SU-DHL-6 (cell line): ENCODE results near the gene GIMAP8.

ENCODE experiments used
- H2AFZ ChIP-seq: fragments of 200-600 bp; sonication (generic); 2 replicates; pipeline ENCODE4 v1.6.1; 2014; ENCODE audit warnings: low read depth, mild to moderate bottlenecking, moderate library complexity, mixed read lengths, antibody characterized with exemption, low read length; ENCODE audit not compliant: severe bottlenecking
- H3F3A ChIP-seq: fragments of 200-600 bp; shearing (Covaris generic); 2 replicates; pipeline ENCODE4 v1.6.0; 2016; ENCODE audit warnings: antibody characterized with exemption, mild to moderate bottlenecking; ENCODE audit not compliant: insufficient read depth
- H3K27ac ChIP-seq: fragments of 200-600 bp; sonication (generic); 2 replicates; pipeline ENCODE4 v1.5.1; 2016; ENCODE audit warnings: low read depth, mild to moderate bottlenecking, low read length, moderate library complexity, mixed read lengths
- H3K27me3 ChIP-seq: fragments of 200-600 bp; sonication (generic), shearing (Covaris generic); 2 replicates; pipeline ENCODE4 v1.6.0; 2014; ENCODE audit warnings: mild to moderate bottlenecking, low read length
- H3K36me3 ChIP-seq: fragments of 200-600 bp; sonication (generic); 2 replicates; pipeline ENCODE4 v1.6.1; 2014; ENCODE audit warnings: mild to moderate bottlenecking, low read length, mixed read lengths
- H3K4me2 ChIP-seq: fragments of 300-600, 200-600 bp; shearing (Covaris generic), sonication (generic); 2 replicates; pipeline ENCODE4 v1.6.0; 2014; ENCODE audit warnings: low read length, low read depth, mild to moderate bottlenecking; ENCODE audit not compliant: poor library complexity, severe bottlenecking
- H3K4me3 ChIP-seq: fragments of 200-600 bp; sonication (generic); 2 replicates; pipeline ENCODE4 v1.5.1; 2014; ENCODE audit warnings: antibody characterized with exemption, low read length, mild to moderate bottlenecking, mixed read lengths; ENCODE audit not compliant: insufficient read depth, poor library complexity, severe bottlenecking
- H3K79me2 ChIP-seq: fragments of 200-600 bp; sonication (generic); 2 replicates; pipeline ENCODE4 v1.6.1; 2014; ENCODE audit warnings: mild to moderate bottlenecking, low read length, moderate library complexity; ENCODE audit not compliant: insufficient read depth
- H3K9ac ChIP-seq: fragments of 200-600 bp; sonication (generic); 2 replicates; pipeline ENCODE4 v1.7.0; 2014; ENCODE audit warnings: mild to moderate bottlenecking, low read length
- H3K9me2 ChIP-seq: fragments of 200-600 bp; sonication (generic); replicated peaks from 2 replicates; pipeline ENCODE4 v1.6.1; 2014; ENCODE audit warnings: low read length; ENCODE audit not compliant: insufficient read depth
- H3K9me3 ChIP-seq: fragments of 200-600 bp; sonication (generic); 2 replicates; pipeline ENCODE4 v1.6.1; 2014; ENCODE audit warnings: low read length, mixed read lengths; ENCODE audit not compliant: insufficient read depth
- H4K20me1 ChIP-seq: fragments of 200-600 bp; sonication (generic); 2 replicates; pipeline ENCODE4 v1.6.1; 2014; ENCODE audit warnings: low read depth, mild to moderate bottlenecking, antibody characterized with exemption, low read length, moderate library complexity, mixed read lengths
- CTCF ChIP-seq: fragments of 200-600 bp; sonication (generic); IDR thresholded peaks from one replicate; pipeline ENCODE4 v1.5.1; 2017; ENCODE audit warnings: antibody characterized with exemption, mild to moderate bottlenecking, low read length, moderate library complexity; ENCODE audit not compliant: insufficient read depth, poor library complexity, severe bottlenecking
- EZH2phosphoT487 ChIP-seq: fragments of 200-600 bp; sonication (generic), shearing (Covaris generic); conservative IDR thresholded peaks from 2 replicates; pipeline ENCODE4 v1.6.1; 2018; ENCODE audit warnings: mild to moderate bottlenecking, antibody characterized with exemption, low read length, moderate library complexity, mixed read lengths

Gene GIMAP8

GRCh38 chr7:150511048-150511447, 60.6 kb downstream of the GIMAP8 start:
- H2AFZ ChIP-seq: no peak overlapping the region
- H3K4me3 ChIP-seq: no peak overlapping the region
- H3K27ac ChIP-seq: no peak overlapping the region
- TF ChIP-seq CTCF (no peak), EZH2phosphoT487 (no peak)
- no peak overlapping the region for H3K4me2 ChIP-seq
- no peaks in the 10 kb centered on the region for H3K27me3 ChIP-seq
- H3F3A ChIP-seq: no peaks in the 10 kb centered on the region
- no peaks in the 10 kb centered on the region for H3K9me3 ChIP-seq
- H4K20me1 ChIP-seq: no peaks in the 10 kb centered on the region
- H3K9me2 ChIP-seq: no peaks in the 10 kb centered on the region
- H3K36me3 ChIP-seq: no peaks in the 10 kb centered on the region
- H3K9ac ChIP-seq: no peak overlapping the region
- H3K79me2 ChIP-seq: no peaks in the 10 kb centered on the region

GRCh38 chr7:150513758-150514157, 63.3 kb downstream of the GIMAP8 start:
- no peak overlapping the region for H2AFZ ChIP-seq
- H3K36me3 ChIP-seq: no peaks in the 10 kb centered on the region
- no peak overlapping the region for H3K4me3 ChIP-seq
- H3K27me3 ChIP-seq: no peaks in the 10 kb centered on the region
- H3K9me2 ChIP-seq: no peaks in the 10 kb centered on the region
- TF ChIP-seq CTCF (no peak), EZH2phosphoT487 (no peak)
- no peak overlapping the region for H3K27ac ChIP-seq
- H3F3A ChIP-seq: no peaks in the 10 kb centered on the region
- no peak overlapping the region for H3K4me2 ChIP-seq
- H3K79me2 ChIP-seq: no peaks in the 10 kb centered on the region
- no peak overlapping the region for H3K9ac ChIP-seq
- H4K20me1 ChIP-seq: no peaks in the 10 kb centered on the region
- no peaks in the 10 kb centered on the region for H3K9me3 ChIP-seq

GRCh38 chr7:150514748-150515222, 64.4 kb downstream of the GIMAP8 start, which contains the start of gene GIMAP7:
TSS of gene GIMAP7 (plus strand) at chr7:150514872. CDS start at chr7:150519975, 5,103 bp downstream.
- no peaks in the 10 kb centered on the region for H3K79me2 ChIP-seq
- no peaks in the 10 kb centered on the region for H3K27me3 ChIP-seq
- no peaks in the 10 kb centered on the region for H3F3A ChIP-seq
- no peak within 1 kb of the TSS for H3K27ac ChIP-seq
- H3K9me2 ChIP-seq: no peaks in the 10 kb centered on the region
- no peak within 1 kb of the TSS for H3K9ac ChIP-seq
- TF ChIP-seq EZH2phosphoT487 (no peak), CTCF (no peak)
- no peaks in the 10 kb centered on the region for H3K9me3 ChIP-seq
- H3K36me3 ChIP-seq: no peaks in the 10 kb centered on the region
- H3K4me3 ChIP-seq: no peak within 1 kb of the TSS
- H4K20me1 ChIP-seq: no peaks in the 10 kb centered on the region
- no peak within 1 kb of the TSS for H2AFZ ChIP-seq
- H3K4me2 ChIP-seq: no peak within 1 kb of the TSS
